Gastroesophageal sphincter (tissue), 3 donors: ENCODE data around the gene PBX1.

Experiments used
- CTCF ChIP-seq, 4 experiments: fragments of 200-600 bp in 2 of 4; fragments of 450-650 bp in 2 of 4; sonication (generic) in 1 of 4; IDR thresholded peaks; one replicate each; pipeline ENCODE4 v1.5.1; 2017 to 2019; ENCODE audit warnings: antibody characterized with exemption in 4 of 4, mild to moderate bottlenecking in 2 of 4, moderate library complexity in 2 of 4
- EP300 ChIP-seq: sonication (generic); formaldehyde crosslinking; IDR thresholded peaks from one replicate; pipeline ENCODE4 v1.6.1; 2017; ENCODE audit warnings: antibody characterized with exemption, mild to moderate bottlenecking
- POLR2A ChIP-seq, 2 donors: fragments of 450-650 bp; IDR thresholded peaks; one replicate each; pipeline ENCODE4 v1.6.1; 2017; ENCODE audit warnings: antibody characterized with exemption in 2 of 2, mild to moderate bottlenecking in 2 of 2, moderate library complexity in 1 of 2

- TF ChIP-seq CTCF (IDR thresholded peaks at IDR 0.05) (no peak), EP300 (no peak), POLR2A (IDR thresholded peaks at IDR 0.05) (no peak)
These were observed 153.4 kb downstream of the PBX1 start for GRCh38 chr1:164712131-164713036.
